ENCODE data around the gene GPRC6A.

Gene GPRC6A

GRCh38 chr6:116783852-116784251 is 45.0 kb downstream of the GPRC6A start:
- DNase-seq = no peak

- peak; percentile 49 for DNase-seq
These were observed 49.2 kb downstream of the GPRC6A start for GRCh38 chr6:116779573-116780164.

GRCh38 chr6:116773886-116774285 is 55.0 kb downstream of the GPRC6A start:
- DNase-seq = peak; percentile 12

- no peak for DNase-seq
These were observed 56.4 kb downstream of the GPRC6A start for GRCh38 chr6:116772450-116772849.

- no peak for DNase-seq
These were observed 61.2 kb downstream of the GPRC6A start for GRCh38 chr6:116767715-116768114.

DNA sequence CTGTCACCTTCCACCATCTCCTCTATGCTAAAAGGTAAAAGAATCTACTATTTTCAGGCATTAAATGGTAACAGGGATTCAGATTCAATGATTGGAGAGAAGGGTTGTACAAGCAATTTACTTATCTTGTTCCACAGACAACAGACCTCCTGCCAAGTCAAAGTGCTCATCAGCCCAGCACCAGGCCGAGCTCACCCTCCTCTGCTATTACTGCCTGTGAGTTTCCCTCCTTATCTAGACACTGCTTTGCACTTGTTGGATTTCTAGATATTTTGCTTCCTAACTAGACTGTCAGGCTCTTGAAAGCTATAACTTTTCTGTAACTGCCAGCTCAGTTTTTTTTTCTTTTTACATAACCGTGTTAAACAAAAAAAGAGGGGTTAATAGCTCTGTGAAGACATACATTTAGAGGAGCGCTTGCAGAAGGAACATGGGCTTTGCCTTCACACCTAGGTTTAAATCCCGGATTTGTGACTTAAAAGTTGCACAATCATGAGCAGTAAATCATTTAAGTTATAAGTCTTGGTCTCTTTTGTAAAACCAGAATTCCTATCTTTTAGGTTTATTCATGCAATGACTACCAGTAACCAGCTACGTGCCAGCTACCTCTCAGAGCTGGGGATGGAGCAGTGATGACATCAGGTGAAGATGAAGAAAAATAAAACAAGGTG is 62.2 kb downstream of the GPRC6A start:
- DNase-seq = no peak

GRCh38 chr6:116764961-116765841 is 63.7 kb downstream of the GPRC6A start, which contains the start of gene FAM162B:
Gene FAM162B (minus strand): TSS chr6:116765719. CDS start chr6:116765576, 143 bp downstream.
- DNase-seq = no peak

DNA sequence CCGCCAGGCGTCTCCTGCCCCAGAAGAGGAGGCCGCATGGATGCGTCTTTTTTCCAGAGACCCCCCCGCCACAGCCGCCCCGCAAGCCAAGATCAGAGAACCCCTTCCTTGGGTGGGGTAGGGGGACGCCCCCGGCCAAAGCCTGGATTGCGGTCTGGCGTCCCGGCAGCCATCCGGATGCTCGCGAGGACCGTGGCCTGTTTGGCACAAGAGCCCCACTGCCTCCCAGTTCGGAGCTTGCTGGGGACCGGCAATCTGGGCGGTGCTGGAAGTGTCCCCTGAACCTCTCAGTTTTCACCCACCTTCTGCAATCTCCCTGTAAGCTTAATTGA is 64.3 kb downstream of the GPRC6A start:
- no peak for DNase-seq

DNA sequence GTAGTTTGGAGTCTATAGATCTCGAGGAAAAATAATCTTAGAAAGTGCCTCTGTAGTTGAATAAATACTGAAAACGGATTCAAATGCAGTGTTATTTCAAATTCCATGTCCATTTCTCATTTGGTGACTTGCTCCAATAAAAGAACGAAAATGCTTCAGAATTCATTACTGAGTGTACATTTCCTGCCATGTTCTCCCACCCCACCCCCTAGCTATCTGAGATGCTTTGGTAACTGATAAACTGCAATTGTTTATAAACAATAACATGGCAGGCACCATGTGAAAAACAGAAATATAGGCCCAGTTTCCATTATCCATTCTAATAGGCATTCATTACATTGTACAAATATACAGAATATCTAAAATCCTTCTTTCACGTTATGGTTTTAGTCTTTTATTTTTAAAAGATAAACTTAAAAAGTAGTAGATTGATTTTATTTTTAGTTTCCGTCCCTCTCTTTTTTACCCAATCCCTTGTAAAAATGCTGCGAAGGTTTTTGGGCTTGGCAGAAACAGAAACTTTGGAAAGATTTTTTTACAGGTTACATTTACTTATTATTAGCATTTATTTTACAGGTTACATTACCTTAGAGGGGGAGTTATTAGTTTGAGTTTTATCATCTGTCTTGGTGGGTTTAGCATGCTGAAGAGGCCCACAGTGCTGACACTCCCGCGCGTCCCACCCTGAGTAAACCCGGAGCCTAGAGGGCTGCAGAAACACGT is 64.8 kb downstream of the GPRC6A start:
- no peak for DNase-seq

DNA sequence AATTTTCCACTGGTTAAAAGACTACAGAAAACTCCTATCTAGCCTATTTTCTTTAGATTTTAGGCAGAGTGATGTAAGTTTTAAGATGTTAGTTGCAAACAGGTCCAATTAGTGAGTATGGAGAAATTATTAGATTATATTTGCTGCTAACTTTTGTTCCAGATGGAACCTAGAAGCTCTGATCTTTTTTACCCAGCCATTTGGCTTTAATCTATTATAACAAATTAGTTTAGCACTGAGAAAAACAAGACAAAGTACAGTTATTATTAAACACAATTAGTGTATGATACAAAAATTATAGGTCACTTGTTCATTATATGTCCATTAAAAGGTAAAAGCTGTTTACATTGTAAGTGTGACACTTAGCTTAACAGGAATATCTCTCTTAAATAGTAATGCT is 65.8 kb downstream of the GPRC6A start:
- no peak for DNase-seq

DNA sequence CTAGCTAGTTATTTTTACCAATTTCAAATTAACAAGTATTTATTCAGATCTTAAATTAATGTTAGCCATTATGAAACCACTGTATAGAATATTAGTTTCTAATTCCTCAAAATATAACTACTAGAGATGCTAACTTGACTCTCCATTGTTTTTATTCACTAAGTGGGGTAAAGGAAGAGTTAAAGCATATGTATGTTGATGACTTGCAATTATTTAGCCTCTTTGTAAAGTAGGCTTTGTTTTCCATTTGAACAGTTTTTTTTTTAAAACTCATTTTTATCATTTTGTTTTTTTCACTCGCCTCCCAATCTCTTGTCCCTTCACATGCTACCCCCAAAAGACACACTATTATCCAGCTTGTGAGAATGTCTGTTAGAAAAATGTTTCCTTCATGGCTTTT is 66.6 kb downstream of the GPRC6A start:
- DNase-seq = no peak

- no peak for DNase-seq
These were observed 67.1 kb downstream of the GPRC6A start for GRCh38 chr6:116761779-116762178.

- DNase-seq = no peak
These were observed 83.7 kb downstream of the GPRC6A start for GRCh38 chr6:116745176-116745575.

All from suppressor macrophage treated with lipopolysaccharide for 4 hours (primary cell).